ENCODE results near the gene FGG. TPM values are rescaled to one million over a fixed set of nuclear protein-coding genes. Genes with fewer than 3 reads are reported as not detected.

The FGG gene
- total RNA-seq, 1 donor from 2014 or later = not detected

DNA sequence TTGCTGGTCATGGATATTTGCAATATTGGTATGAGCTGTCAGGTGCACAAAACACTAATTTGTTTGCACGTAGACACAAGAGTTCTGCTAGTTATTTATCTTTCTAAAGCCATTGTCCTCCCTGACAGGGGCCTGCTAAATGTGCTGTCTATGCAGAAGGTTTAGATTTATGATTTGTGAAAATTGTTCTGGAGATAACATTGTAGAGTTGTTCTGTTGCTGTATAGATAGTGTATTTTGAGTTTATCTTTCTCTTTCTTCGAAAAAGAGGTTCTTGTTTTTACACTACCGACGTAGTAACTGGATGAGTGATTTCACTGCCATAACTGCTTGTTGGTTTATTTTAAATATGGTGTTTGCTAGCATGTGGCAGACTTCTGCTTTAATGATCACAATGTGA is 28.5 kb upstream of the FGG start:
- no peak overlapping the region for H3K27ac ChIP-seq (ENCODE audit: low read depth, low read length)
- H4K20me1 ChIP-seq (ENCODE audit: insufficient read depth, low read length) = no peaks in the 10 kb centered on the region
- Mint-ChIP-seq H3K36me3 (ENCODE audit: low read depth, unreplicated experiment) (no peaks in the 10 kb centered on the region), H3K27ac (ENCODE audit: unreplicated experiment) (no peak overlapping the region), H3K4me1 (ENCODE audit: low read depth, unreplicated experiment) (peaks cover 6% of the 10 kb centered on the region), H3K9me3 (ENCODE audit: unreplicated experiment) (no peaks in the 10 kb centered on the region), H3K4me3 (ENCODE audit: unreplicated experiment) (no peak overlapping the region), H3K27me3 (ENCODE audit: low read depth, unreplicated experiment) (no peaks in the 10 kb centered on the region)
- DNase-seq (ENCODE audit: low read depth) (no peak), FAIRE-seq (no peak)
- H3K79me2 ChIP-seq (ENCODE audit: insufficient read depth, low read length) = no peaks in the 10 kb centered on the region
- H3K9me3 ChIP-seq (ENCODE audit: insufficient read depth, low read depth, low read length) = no peaks in the 10 kb centered on the region
- H3K36me3 ChIP-seq (ENCODE audit: insufficient read depth, low read length) = no peaks in the 10 kb centered on the region
- H3K4me3 ChIP-seq (ENCODE audit: insufficient read depth, low read depth, low read length) = no peak overlapping the region
- no peaks in the 10 kb centered on the region for H3K4me1 ChIP-seq (ENCODE audit: insufficient read depth, low read length)
- TF ChIP-seq, protein P1, sequence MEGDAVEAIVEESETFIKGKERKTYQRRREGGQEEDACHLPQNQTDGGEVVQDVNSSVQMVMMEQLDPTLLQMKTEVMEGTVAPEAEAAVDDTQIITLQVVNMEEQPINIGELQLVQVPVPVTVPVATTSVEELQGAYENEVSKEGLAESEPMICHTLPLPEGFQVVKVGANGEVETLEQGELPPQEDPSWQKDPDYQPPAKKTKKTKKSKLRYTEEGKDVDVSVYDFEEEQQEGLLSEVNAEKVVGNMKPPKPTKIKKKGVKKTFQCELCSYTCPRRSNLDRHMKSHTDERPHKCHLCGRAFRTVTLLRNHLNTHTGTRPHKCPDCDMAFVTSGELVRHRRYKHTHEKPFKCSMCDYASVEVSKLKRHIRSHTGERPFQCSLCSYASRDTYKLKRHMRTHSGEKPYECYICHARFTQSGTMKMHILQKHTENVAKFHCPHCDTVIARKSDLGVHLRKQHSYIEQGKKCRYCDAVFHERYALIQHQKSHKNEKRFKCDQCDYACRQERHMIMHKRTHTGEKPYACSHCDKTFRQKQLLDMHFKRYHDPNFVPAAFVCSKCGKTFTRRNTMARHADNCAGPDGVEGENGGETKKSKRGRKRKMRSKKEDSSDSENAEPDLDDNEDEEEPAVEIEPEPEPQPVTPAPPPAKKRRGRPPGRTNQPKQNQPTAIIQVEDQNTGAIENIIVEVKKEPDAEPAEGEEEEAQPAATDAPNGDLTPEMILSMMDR (IDR thresholded peaks at IDR 0.05; ENCODE audit: insufficient read depth, low read depth, low read length) = no peak
- TF ChIP-seq EZH2 (IDR thresholded peaks at IDR 0.05; ENCODE audit: insufficient read depth, low read length) = no peak
- no peaks in the 10 kb centered on the region for H3K27me3 ChIP-seq (ENCODE audit: insufficient read depth, low read length)
- H2AFZ ChIP-seq (ENCODE audit: low read depth, low read length) = no peak overlapping the region
- no peak overlapping the region for H3K4me2 ChIP-seq (ENCODE audit: low read length)
- H3K9ac ChIP-seq (ENCODE audit: low read length) = no peak overlapping the region

DNA sequence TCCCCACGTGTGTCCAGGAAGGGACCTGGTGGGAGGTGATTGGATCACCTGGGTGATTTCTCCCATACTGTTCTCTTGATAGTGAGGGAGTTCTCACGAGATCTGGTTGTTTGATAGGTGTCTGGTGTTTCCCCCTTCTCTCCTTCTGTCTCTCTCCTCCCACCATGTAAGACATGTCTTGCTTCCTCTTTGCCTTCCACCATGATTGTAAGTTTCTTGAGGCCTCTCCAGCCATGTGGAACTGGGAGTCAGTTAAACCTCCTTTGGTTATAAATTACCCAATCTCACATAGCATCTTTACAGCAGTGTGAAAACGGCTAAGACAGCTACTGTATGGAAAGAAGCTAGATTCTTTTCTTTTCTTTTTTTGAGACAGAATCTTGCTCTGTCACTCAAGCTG is 21.6 kb upstream of the FGG start:
- no peak overlapping the region for H2AFZ ChIP-seq (ENCODE audit: low read depth, low read length)
- H3K27ac ChIP-seq (ENCODE audit: low read depth, low read length) = no peak overlapping the region
- no peak overlapping the region for H3K4me2 ChIP-seq (ENCODE audit: low read length)
- H3K9me3 ChIP-seq (ENCODE audit: insufficient read depth, low read depth, low read length) = no peaks in the 10 kb centered on the region
- no peak for TF ChIP-seq EZH2 (IDR thresholded peaks at IDR 0.05; ENCODE audit: insufficient read depth, low read length)
- TF ChIP-seq, protein P1 (IDR thresholded peaks at IDR 0.05; ENCODE audit: insufficient read depth, low read depth, low read length) = no peak
- no peaks in the 10 kb centered on the region for H3K4me1 ChIP-seq (ENCODE audit: insufficient read depth, low read length)
- Mint-ChIP-seq H3K4me1 (ENCODE audit: low read depth, unreplicated experiment) (peaks cover 6% of the 10 kb centered on the region), H3K27ac (ENCODE audit: unreplicated experiment) (no peak overlapping the region), H3K9me3 (ENCODE audit: unreplicated experiment) (no peaks in the 10 kb centered on the region), H3K4me3 (ENCODE audit: unreplicated experiment) (no peak overlapping the region), H3K27me3 (ENCODE audit: low read depth, unreplicated experiment) (peaks cover 6% of the 10 kb centered on the region), H3K36me3 (ENCODE audit: low read depth, unreplicated experiment) (no peaks in the 10 kb centered on the region)
- no peak for FAIRE-seq
- no peak overlapping the region for H3K9ac ChIP-seq (ENCODE audit: low read length)
- peaks cover 14% of the 10 kb centered on the region for H3K27me3 ChIP-seq (ENCODE audit: insufficient read depth, low read length)
- DNase-seq (ENCODE audit: low read depth) = no peak
- no peaks in the 10 kb centered on the region for H3K79me2 ChIP-seq (ENCODE audit: insufficient read depth, low read length)
- no peaks in the 10 kb centered on the region for H3K36me3 ChIP-seq (ENCODE audit: insufficient read depth, low read length)
- H3K4me3 ChIP-seq (ENCODE audit: insufficient read depth, low read depth, low read length) = no peak overlapping the region
- no peaks in the 10 kb centered on the region for H4K20me1 ChIP-seq (ENCODE audit: insufficient read depth, low read length)

DNA sequence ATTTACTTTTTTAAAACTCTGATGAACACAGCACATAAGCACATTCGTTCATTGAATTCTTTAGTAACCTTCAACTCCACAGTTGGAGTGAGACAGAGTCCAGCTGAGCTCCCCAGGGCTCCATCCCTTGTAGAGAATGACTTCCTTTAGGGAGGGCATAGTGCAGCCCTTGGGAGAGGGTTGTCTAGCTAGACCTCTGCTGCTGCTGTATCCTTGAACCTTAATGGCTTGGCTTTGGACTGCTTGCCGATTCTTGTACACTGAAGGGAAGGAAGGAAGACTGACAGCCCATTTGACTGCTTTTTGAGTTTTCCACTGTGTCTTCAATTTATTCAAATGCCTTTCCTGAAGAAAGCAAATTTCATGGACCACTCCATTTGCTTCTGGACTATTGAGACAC is 19.4 kb upstream of the FGG start:
- no peak for TF ChIP-seq EZH2 (IDR thresholded peaks at IDR 0.05; ENCODE audit: insufficient read depth, low read length)
- TF ChIP-seq, protein P1 (IDR thresholded peaks at IDR 0.05; ENCODE audit: insufficient read depth, low read depth, low read length) = no peak
- no peak overlapping the region for H3K4me2 ChIP-seq (ENCODE audit: low read length)
- Mint-ChIP-seq H3K4me3 (ENCODE audit: unreplicated experiment) (no peak overlapping the region), H3K27me3 (ENCODE audit: low read depth, unreplicated experiment) (peaks cover 6% of the 10 kb centered on the region), H3K9me3 (ENCODE audit: unreplicated experiment) (no peaks in the 10 kb centered on the region), H3K4me1 (ENCODE audit: low read depth, unreplicated experiment) (peaks cover 2% of the 10 kb centered on the region), H3K27ac (ENCODE audit: unreplicated experiment) (no peak overlapping the region), H3K36me3 (ENCODE audit: low read depth, unreplicated experiment) (no peaks in the 10 kb centered on the region)
- FAIRE-seq (no peak), DNase-seq (ENCODE audit: low read depth) (no peak)
- no peak overlapping the region for H3K27ac ChIP-seq (ENCODE audit: low read depth, low read length)
- no peaks in the 10 kb centered on the region for H3K79me2 ChIP-seq (ENCODE audit: insufficient read depth, low read length)
- H3K27me3 ChIP-seq (ENCODE audit: insufficient read depth, low read length) = peaks cover 21% of the 10 kb centered on the region
- no peaks in the 10 kb centered on the region for H3K9me3 ChIP-seq (ENCODE audit: insufficient read depth, low read depth, low read length)
- no peak overlapping the region for H2AFZ ChIP-seq (ENCODE audit: low read depth, low read length)
- no peak overlapping the region for H3K4me3 ChIP-seq (ENCODE audit: insufficient read depth, low read depth, low read length)
- no peaks in the 10 kb centered on the region for H3K36me3 ChIP-seq (ENCODE audit: insufficient read depth, low read length)
- no peak overlapping the region for H3K9ac ChIP-seq (ENCODE audit: low read length)
- H3K4me1 ChIP-seq (ENCODE audit: insufficient read depth, low read length) = peaks cover 3% of the 10 kb centered on the region
- no peaks in the 10 kb centered on the region for H4K20me1 ChIP-seq (ENCODE audit: insufficient read depth, low read length)
